Spleen (tissue), 11 donors: ENCODE measurements around the gene IGF2R. TPM values are rescaled to one million over a fixed set of nuclear protein-coding genes. Genes with fewer than 3 reads are reported as not detected.

Source experiments
- DNase-seq: peaks from one replicate; pipeline ENCODE4 v3.0.0-alpha.2; 2020
- H3K27ac ChIP-seq, 8 donors: fragments of 200-600 bp; sonication (generic) in 7 of 8; 1 replicate in 4 of 8; 2 replicates in 4 of 8; pipeline versions ENCODE4 v1.5.0 to v1.8.0; 2016 to 2021; ENCODE audit warnings: inconsistent platforms in 4 of 8, mild to moderate bottlenecking in 4 of 8, moderate library complexity in 1 of 8
- H3K27me3 ChIP-seq, 7 donors: fragments of 200-600 bp; sonication (generic) in 6 of 7; replicated peaks in 1 of 7; 1 replicate in 4 of 7; 2 replicates in 3 of 7; pipeline versions ENCODE4 v1.5.0 to v1.8.0; 2016 to 2021; ENCODE audit warnings: inconsistent platforms in 3 of 7, mild to moderate bottlenecking in 1 of 7
- H3K36me3 ChIP-seq, 6 donors: fragments of 200-600 bp; sonication (generic) in 5 of 6; 1 replicate in 4 of 6; 2 replicates in 2 of 6; pipeline versions ENCODE4 v1.5.0 to v1.8.0; 2016 to 2021; ENCODE audit warnings: inconsistent platforms in 2 of 6
- H3K4me1 ChIP-seq, 6 donors: fragments of 200-600 bp; sonication (generic) in 5 of 6; 1 replicate in 3 of 6; 2 replicates in 3 of 6; pipeline versions ENCODE4 v1.5.0 to v1.8.0; 2016 to 2021; ENCODE audit warnings: inconsistent platforms in 3 of 6
- H3K4me3 ChIP-seq, 8 donors: fragments of 200-600 bp; sonication (generic) in 7 of 8; 1 replicate in 4 of 8; 2 replicates in 4 of 8; pipeline versions ENCODE4 v1.5.0 to v1.8.0; 2016 to 2021; ENCODE audit warnings: inconsistent platforms in 4 of 8, mild to moderate bottlenecking in 4 of 8, moderate library complexity in 2 of 8
- H3K9me3 ChIP-seq, 8 donors: fragments of 200-600 bp; sonication (generic) in 7 of 8; 1 replicate in 4 of 8; 2 replicates in 4 of 8; pipeline versions ENCODE4 v1.5.0 to v1.8.0; 2016 to 2021; ENCODE audit warnings: inconsistent platforms in 4 of 8
- CTCF ChIP-seq, 11 experiments: fragments of 200-600 bp in 7 of 11; fragments of 450-650 bp in 4 of 11; sonication (generic) in 4 of 11; IDR thresholded peaks in 8 of 11; conservative IDR thresholded peaks in 3 of 11; 1 replicate in 7 of 11; 2 replicates in 4 of 11; pipeline versions ENCODE4 v1.4.0 to v1.8.0; 2016 to 2021; ENCODE audit warnings: antibody characterized with exemption in 11 of 11, inconsistent platforms in 4 of 11, mild to moderate bottlenecking in 1 of 11
- POLR2A ChIP-seq, 3 donors: fragments of 450-650 bp; IDR thresholded peaks; one replicate each; pipeline ENCODE4 v1.5.1; 2017; ENCODE audit warnings: antibody characterized with exemption in 3 of 3, mild to moderate bottlenecking in 1 of 3
- POLR2AphosphoS5 ChIP-seq, 3 donors: sonication (generic); formaldehyde crosslinking; IDR thresholded peaks; one replicate each; pipeline ENCODE4 v1.5.1; 2017; ENCODE audit warnings: antibody characterized with exemption in 3 of 3
- WGBS, 5 donors: extraction: QIAGEN DNeasy Blood & Tissue Kit in 3 of 5; methylation state at CpG; one replicate each; pipeline versions ENCODE4 v1.1.5 to v1.1.7; 2013 to 2018; 5-methylcytosine and 5-hydroxymethylcytosine counted together
- intact Hi-C: fragments of 100-400 bp; cut with DNase I; formaldehyde crosslinking; loops from one replicate; pipeline ENCODE4 v1.15.0; 2023; ENCODE audit warnings: low total_unique reads
- polyA plus RNA-seq, 3 donors: library from polyadenylated mRNA; stranded (reverse); fragments of 200-250 nt; gene quantifications; one replicate each; pipeline ENCODE4 v1.2.1, GENCODE V29; 2013
- total RNA-seq, 7 donors: library from RNA; depleted of rRNA in 3 of 7; stranded (reverse); fragments of >200 nt in 3 of 7; fragmentation: NEBNext Ultra II Directional in 4 of 7; extraction: Animal tissue kit (Norgen Biotek cat#: 25700) in 4 of 7; gene quantifications; one replicate each; pipeline versions ENCODE4 v1.1.0 to v1.2.1, GENCODE V29; 2016 to 2021
- donor health status: healthy with polysubstance abuse.
- donor health status: DM: no; HTN: no; CAD: no; lungs with moderate emphysema.
- donor health status: DM: no; HTN: no; CAD: no.
- donor health status: Bipolar disorder and iron deficiency.
- donor health status: healthy.
- donor health status: DM: no; HTN: no; CAD: no.
- donor health status: DM: yes; HTN: yes; CAD: no.

The IGF2R gene
- total and polyA plus RNA-seq, 10 donors, result 6.9 to 193 (median 159) TPM

GRCh38 chr6:160128125-160128683 lies 159.3 kb downstream of the IGF2R start:
- intact Hi-C loops, result no loop called here
- Histone ChIP-seq H3K9me3 (no peaks in the 10 kb centered on the region), H3K27me3 (no peaks in the 10 kb centered on the region), H3K4me3 (no peak overlapping the region), H3K27ac (no peak overlapping the region), H3K36me3 (peaks cover 0 to 2% (median 0%) of the 10 kb centered on the region in 6 donors), H3K4me1 (no peaks in the 10 kb centered on the region)
- WGBS, 5 donors, result 87 to 97% (median 92%) methylated on average over 3 of the region's 3 CpGs
- TF ChIP-seq POLR2AphosphoS5 (IDR thresholded peaks at IDR 0.05) (no peak), POLR2A (IDR thresholded peaks at IDR 0.05) (no peak), CTCF (IDR thresholded peaks at IDR 0.05 in 8 of 11, conservative IDR thresholded peaks at IDR 0.05 in 3 of 11) (no peak)
- peak; percentile 8 for DNase-seq

- intact Hi-C loops, result no loop called here
- Histone ChIP-seq H3K4me3 (no peak overlapping the region), H3K36me3 (peaks cover 0 to 5% (median 0%) of the 10 kb centered on the region in 6 donors), H3K27me3 (no peaks in the 10 kb centered on the region), H3K9me3 (no peaks in the 10 kb centered on the region), H3K4me1 (no peaks in the 10 kb centered on the region), H3K27ac (no peak overlapping the region)
- no peak for TF ChIP-seq CTCF (IDR thresholded peaks at IDR 0.05 in 8 of 11, conservative IDR thresholded peaks at IDR 0.05 in 3 of 11)
- TF ChIP-seq POLR2AphosphoS5 (IDR thresholded peaks at IDR 0.05), result no peak
- TF ChIP-seq POLR2A (IDR thresholded peaks at IDR 0.05), result no peak
- 63 to 77% (median 64%) methylated on average over 6 of the region's 6 CpGs for WGBS, 5 donors
- DNase-seq, result peak; percentile 18
Measured at GRCh38 chr6:160128879-160129516, 160.1 kb downstream of the IGF2R start.

GRCh38 chr6:160129881-160130615 lies 161.2 kb downstream of the IGF2R start:
- H3K36me3 ChIP-seq, result peaks cover 0 to 6% (median 0%) of the 10 kb centered on the region in 6 donors
- intact Hi-C loops, result loop anchor here (10.0 kb wide), 1 partner anchor 405 kb away; no protein-coding TSS in a partner anchor
- DNase-seq, result peak; percentile 12
- no peaks in the 10 kb centered on the region for H3K27me3 ChIP-seq
- H3K4me3 ChIP-seq, result no peak overlapping the region
- H3K9me3 ChIP-seq, result no peaks in the 10 kb centered on the region
- WGBS, 5 donors, result 87 to 95% (median 93%) methylated on average over 10 of the region's 10 CpGs
- H3K4me1 ChIP-seq, result no peaks in the 10 kb centered on the region
- no peak overlapping the region for H3K27ac ChIP-seq
- TF ChIP-seq CTCF (IDR thresholded peaks at IDR 0.05 in 8 of 11, conservative IDR thresholded peaks at IDR 0.05 in 3 of 11) (no peak), POLR2A (IDR thresholded peaks at IDR 0.05) (no peak), POLR2AphosphoS5 (IDR thresholded peaks at IDR 0.05) (no peak)
